Measurements from ENCODE around the gene TNFAIP8L3.

TNFAIP8L3 gene

GRCh38 chr15:51069983-51070382 lies 24.7 kb downstream of the TNFAIP8L3 start:
- TF ChIP-seq ISL1 (CRISPR knock-in tag; IDR thresholded peaks at IDR 0.05) (no peak), PPARA (CRISPR knock-in tag; IDR thresholded peaks at IDR 0.05; ENCODE audit: borderline replicate concordance) (no peak), SNAI2 (CRISPR knock-in tag; IDR thresholded peaks at IDR 0.05) (no peak), TCF4 (CRISPR knock-in tag; IDR thresholded peaks at IDR 0.05; ENCODE audit: borderline replicate concordance) (no peak), ZFP3 (CRISPR knock-in tag; IDR thresholded peaks at IDR 0.05) (no peak), GLIS3 (CRISPR knock-in tag; IDR thresholded peaks at IDR 0.05) (no peak), CSRNP3 (CRISPR knock-in tag; IDR thresholded peaks at IDR 0.05) (no peak), ZNF565 (CRISPR knock-in tag; conservative IDR thresholded peaks at IDR 0.05; ENCODE audit: low read depth) (no peak)
- ATAC-seq: no peak

GRCh38 chr15:51067510-51067909 lies 27.2 kb downstream of the TNFAIP8L3 start:
- TF ChIP-seq ISL1 (CRISPR knock-in tag; IDR thresholded peaks at IDR 0.05): no peak
- no peak for TF ChIP-seq TOX (CRISPR knock-in tag; IDR thresholded peaks at IDR 0.05; ENCODE audit: borderline replicate concordance)
- no peak for TF ChIP-seq BACH2 (CRISPR knock-in tag; IDR thresholded peaks at IDR 0.05; ENCODE audit: borderline replicate concordance)
- TF ChIP-seq, protein P1, sequence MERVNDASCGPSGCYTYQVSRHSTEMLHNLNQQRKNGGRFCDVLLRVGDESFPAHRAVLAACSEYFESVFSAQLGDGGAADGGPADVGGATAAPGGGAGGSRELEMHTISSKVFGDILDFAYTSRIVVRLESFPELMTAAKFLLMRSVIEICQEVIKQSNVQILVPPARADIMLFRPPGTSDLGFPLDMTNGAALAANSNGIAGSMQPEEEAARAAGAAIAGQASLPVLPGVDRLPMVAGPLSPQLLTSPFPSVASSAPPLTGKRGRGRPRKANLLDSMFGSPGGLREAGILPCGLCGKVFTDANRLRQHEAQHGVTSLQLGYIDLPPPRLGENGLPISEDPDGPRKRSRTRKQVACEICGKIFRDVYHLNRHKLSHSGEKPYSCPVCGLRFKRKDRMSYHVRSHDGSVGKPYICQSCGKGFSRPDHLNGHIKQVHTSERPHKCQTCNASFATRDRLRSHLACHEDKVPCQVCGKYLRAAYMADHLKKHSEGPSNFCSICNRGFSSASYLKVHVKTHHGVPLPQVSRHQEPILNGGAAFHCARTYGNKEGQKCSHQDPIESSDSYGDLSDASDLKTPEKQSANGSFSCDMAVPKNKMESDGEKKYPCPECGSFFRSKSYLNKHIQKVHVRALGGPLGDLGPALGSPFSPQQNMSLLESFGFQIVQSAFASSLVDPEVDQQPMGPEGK (CRISPR knock-in tag; IDR thresholded peaks at IDR 0.05; ENCODE audit: borderline replicate concordance): no peak
- TF ChIP-seq, protein P2, sequence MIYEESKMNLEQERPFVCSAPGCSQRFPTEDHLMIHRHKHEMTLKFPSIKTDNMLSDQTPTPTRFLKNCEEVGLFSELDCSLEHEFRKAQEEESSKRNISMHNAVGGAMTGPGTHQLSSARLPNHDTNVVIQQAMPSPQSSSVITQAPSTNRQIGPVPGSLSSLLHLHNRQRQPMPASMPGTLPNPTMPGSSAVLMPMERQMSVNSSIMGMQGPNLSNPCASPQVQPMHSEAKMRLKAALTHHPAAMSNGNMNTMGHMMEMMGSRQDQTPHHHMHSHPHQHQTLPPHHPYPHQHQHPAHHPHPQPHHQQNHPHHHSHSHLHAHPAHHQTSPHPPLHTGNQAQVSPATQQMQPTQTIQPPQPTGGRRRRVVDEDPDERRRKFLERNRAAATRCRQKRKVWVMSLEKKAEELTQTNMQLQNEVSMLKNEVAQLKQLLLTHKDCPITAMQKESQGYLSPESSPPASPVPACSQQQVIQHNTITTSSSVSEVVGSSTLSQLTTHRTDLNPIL (CRISPR knock-in tag; IDR thresholded peaks at IDR 0.05; ENCODE audit: low read depth): no peak
- TF ChIP-seq, protein P3, sequence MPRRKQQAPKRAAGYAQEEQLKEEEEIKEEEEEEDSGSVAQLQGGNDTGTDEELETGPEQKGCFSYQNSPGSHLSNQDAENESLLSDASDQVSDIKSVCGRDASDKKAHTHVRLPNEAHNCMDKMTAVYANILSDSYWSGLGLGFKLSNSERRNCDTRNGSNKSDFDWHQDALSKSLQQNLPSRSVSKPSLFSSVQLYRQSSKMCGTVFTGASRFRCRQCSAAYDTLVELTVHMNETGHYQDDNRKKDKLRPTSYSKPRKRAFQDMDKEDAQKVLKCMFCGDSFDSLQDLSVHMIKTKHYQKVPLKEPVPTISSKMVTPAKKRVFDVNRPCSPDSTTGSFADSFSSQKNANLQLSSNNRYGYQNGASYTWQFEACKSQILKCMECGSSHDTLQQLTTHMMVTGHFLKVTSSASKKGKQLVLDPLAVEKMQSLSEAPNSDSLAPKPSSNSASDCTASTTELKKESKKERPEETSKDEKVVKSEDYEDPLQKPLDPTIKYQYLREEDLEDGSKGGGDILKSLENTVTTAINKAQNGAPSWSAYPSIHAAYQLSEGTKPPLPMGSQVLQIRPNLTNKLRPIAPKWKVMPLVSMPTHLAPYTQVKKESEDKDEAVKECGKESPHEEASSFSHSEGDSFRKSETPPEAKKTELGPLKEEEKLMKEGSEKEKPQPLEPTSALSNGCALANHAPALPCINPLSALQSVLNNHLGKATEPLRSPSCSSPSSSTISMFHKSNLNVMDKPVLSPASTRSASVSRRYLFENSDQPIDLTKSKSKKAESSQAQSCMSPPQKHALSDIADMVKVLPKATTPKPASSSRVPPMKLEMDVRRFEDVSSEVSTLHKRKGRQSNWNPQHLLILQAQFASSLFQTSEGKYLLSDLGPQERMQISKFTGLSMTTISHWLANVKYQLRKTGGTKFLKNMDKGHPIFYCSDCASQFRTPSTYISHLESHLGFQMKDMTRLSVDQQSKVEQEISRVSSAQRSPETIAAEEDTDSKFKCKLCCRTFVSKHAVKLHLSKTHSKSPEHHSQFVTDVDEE (CRISPR knock-in tag; IDR thresholded peaks at IDR 0.05): no peak
- TF ChIP-seq ARNTL (CRISPR knock-in tag; IDR thresholded peaks at IDR 0.05; ENCODE audit: borderline replicate concordance, low read depth): no peak
- TF ChIP-seq ZNF70 (CRISPR knock-in tag; IDR thresholded peaks at IDR 0.05): no peak
- no peak for TF ChIP-seq OSR1 (CRISPR knock-in tag; IDR thresholded peaks at IDR 0.05)
- TF ChIP-seq GLIS3 (CRISPR knock-in tag; IDR thresholded peaks at IDR 0.05): no peak
- TF ChIP-seq ZNF8 (CRISPR knock-in tag; IDR thresholded peaks at IDR 0.05): no peak
- TF ChIP-seq RARB (CRISPR knock-in tag; IDR thresholded peaks at IDR 0.05): no peak
- TF ChIP-seq ZC3H10 (CRISPR knock-in tag; IDR thresholded peaks at IDR 0.05): no peak
- no peak for TF ChIP-seq SNAI2 (CRISPR knock-in tag; IDR thresholded peaks at IDR 0.05)
- no peak for TF ChIP-seq ZFP30 (CRISPR knock-in tag; IDR thresholded peaks at IDR 0.05)
- TF ChIP-seq ZFP3 (CRISPR knock-in tag; IDR thresholded peaks at IDR 0.05): no peak
- no peak for TF ChIP-seq CSRNP3 (CRISPR knock-in tag; IDR thresholded peaks at IDR 0.05)
- TF ChIP-seq CSDC2 (CRISPR knock-in tag; IDR thresholded peaks at IDR 0.05): no peak
- no peak for ATAC-seq

GRCh38 chr15:51065781-51066180 lies 28.9 kb downstream of the TNFAIP8L3 start:
- TF ChIP-seq CSDC2 (CRISPR knock-in tag; IDR thresholded peaks at IDR 0.05) (no peak), ZNF565 (CRISPR knock-in tag; conservative IDR thresholded peaks at IDR 0.05; ENCODE audit: low read depth) (no peak), RARB (CRISPR knock-in tag; IDR thresholded peaks at IDR 0.05) (no peak)
- TF ChIP-seq, protein P2 (CRISPR knock-in tag; IDR thresholded peaks at IDR 0.05; ENCODE audit: low read depth): no peak
- TF ChIP-seq, protein P1 (CRISPR knock-in tag; IDR thresholded peaks at IDR 0.05; ENCODE audit: borderline replicate concordance): no peak
- ATAC-seq: no peak

Data from SK-N-SH treated with all-trans-retinoic acid at 6 μM for 48 hours (cell line).